K562 (cell line): Measurements from ENCODE around the gene MMGT1. TPM values are rescaled to one million over a fixed set of nuclear protein-coding genes. Genes with fewer than 3 reads are reported as not detected.

Experiments
- ARID1B ChIP-seq: fragments of 450-650 bp; IDR thresholded peaks from 2 replicates; pipeline ENCODE4 v1.6.1; 2016; ENCODE audit warnings: antibody characterized with exemption, mild to moderate bottlenecking, inconsistent platforms
- BCOR ChIP-seq: fragments of 450-650 bp; IDR thresholded peaks from 2 replicates; pipeline ENCODE4 v1.6.1; 2016
- CREM ChIP-seq: IDR thresholded peaks from 2 replicates; pipeline ENCODE4 v1.6.1; 2014; ENCODE audit warnings: antibody characterized with exemption, low read depth
- EGR1 ChIP-seq: fragments of 450-650 bp; conservative IDR thresholded peaks from 2 replicates; pipeline ENCODE4 v1.6.1; 2017; ENCODE audit warnings: mild to moderate bottlenecking
- GMEB1 ChIP-seq: fragments of 250-450 bp; sonication (Bioruptor Pico); IDR thresholded peaks from 2 replicates; pipeline ENCODE4 v1.4.0; 2020; ENCODE audit warnings: mild to moderate bottlenecking
- OTX1 ChIP-seq: fragments of 450-650 bp; formaldehyde crosslinking; IDR thresholded peaks from 2 replicates; pipeline ENCODE4 v1.4.0; 2022; ENCODE audit warnings: mild to moderate bottlenecking
- POLR2G ChIP-seq: fragments of 200-400 bp; formaldehyde crosslinking; IDR thresholded peaks from 2 replicates; pipeline ENCODE4 v1.6.1; 2017; ENCODE audit warnings: low read depth, mild to moderate bottlenecking, antibody characterized with exemption, low read length, moderate library complexity
- RBBP5 ChIP-seq: fragments of 200-600 bp; sonication (generic); IDR thresholded peaks from 2 replicates; pipeline ENCODE4 v1.6.1; 2012; ENCODE audit warnings: borderline replicate concordance, mild to moderate bottlenecking, low read length, control low read depth, inconsistent platforms; ENCODE audit not compliant: insufficient read depth, poor library complexity, severe bottlenecking
- TEAD1 ChIP-seq, 2 experiments: fragments of 450-650 bp in 1 of 2; sonication (generic) in 1 of 2; formaldehyde crosslinking; IDR thresholded peaks; 2 replicates each; pipeline versions ENCODE4 v1.4.0 to v1.8.0; 2020 to 2022; ENCODE audit warnings: mild to moderate bottlenecking in 2 of 2, missing genetic modification reagents in 1 of 2
- TRIM28 ChIP-seq: fragments of 450-650 bp; IDR thresholded peaks from 2 replicates; pipeline ENCODE4 v1.6.1; 2017
- YBX1 ChIP-seq: fragments of 450-650 bp; IDR thresholded peaks from 2 replicates; pipeline ENCODE4 v1.7.1; 2016; ENCODE audit warnings: mild to moderate bottlenecking
- ZNF143 ChIP-seq: sonication (generic); formaldehyde crosslinking; IDR thresholded peaks from 2 replicates; pipeline ENCODE4 v1.9.0; 2022; ENCODE audit warnings: mild to moderate bottlenecking, missing genetic modification reagents
- ZNF224 ChIP-seq: sonication (generic); formaldehyde crosslinking; IDR thresholded peaks from 2 replicates; pipeline ENCODE4 v1.8.0; 2022; ENCODE audit warnings: mild to moderate bottlenecking, missing genetic modification reagents
- polyA plus RNA-seq, 8 experiments: library from polyadenylated mRNA; depleted of rRNA in 4 of 8; stranded (reverse) in 5 of 8; unstranded in 3 of 8; fragments of >200 nt; fragmentation: Nextera tagmentation in 2 of 8; fragmentation: Illumina TruSeq in 1 of 8; extraction: Ambion mirVana in 2 of 8; extraction: Trizol in 1 of 8; gene quantifications; 2 replicates each; pipeline versions ENCODE4 v1.2.1 to v1.2.3, GENCODE V29; 2011 to 2014; ENCODE audit warnings: inconsistent platforms in 1 of 8, missing spikeins in 1 of 8
- total RNA-seq, 7 experiments: library from RNA; depleted of rRNA in 6 of 7; stranded (reverse); fragments of >200 nt in 6 of 7; fragmentation: Illumina TruSeq in 2 of 7; extraction: Trizol in 2 of 7; gene quantifications; 2 replicates each; pipeline versions ENCODE4 v1.2.1 to v1.2.3, GENCODE V29; 2011 to 2021; ENCODE audit warnings: low replicate concordance in 1 of 7
- TF ChIP-seq, protein P1 (sequence below), 2 experiments: fragments of 450-650 bp in 1 of 2; sonication (generic) in 1 of 2; formaldehyde crosslinking in 1 of 2; IDR thresholded peaks; 2 replicates each; pipeline versions ENCODE4 v1.7.1 to v1.9.0; 2016 to 2022; ENCODE audit warnings: inconsistent platforms in 1 of 2, mild to moderate bottlenecking in 1 of 2, missing genetic modification reagents in 1 of 2
- TF ChIP-seq, protein P2 (sequence below): fragments of 450-650 bp; IDR thresholded peaks from 2 replicates; pipeline ENCODE4 v1.6.1; 2016; ENCODE audit warnings: borderline replicate concordance

The MMGT1 gene
- total and polyA plus RNA-seq, 9 of the 15 experiments (the other 6 are each of a cell fraction or from before 2014, with no cell fraction given) = 11.3 to 25.4 (median 22.5) TPM

DNA sequence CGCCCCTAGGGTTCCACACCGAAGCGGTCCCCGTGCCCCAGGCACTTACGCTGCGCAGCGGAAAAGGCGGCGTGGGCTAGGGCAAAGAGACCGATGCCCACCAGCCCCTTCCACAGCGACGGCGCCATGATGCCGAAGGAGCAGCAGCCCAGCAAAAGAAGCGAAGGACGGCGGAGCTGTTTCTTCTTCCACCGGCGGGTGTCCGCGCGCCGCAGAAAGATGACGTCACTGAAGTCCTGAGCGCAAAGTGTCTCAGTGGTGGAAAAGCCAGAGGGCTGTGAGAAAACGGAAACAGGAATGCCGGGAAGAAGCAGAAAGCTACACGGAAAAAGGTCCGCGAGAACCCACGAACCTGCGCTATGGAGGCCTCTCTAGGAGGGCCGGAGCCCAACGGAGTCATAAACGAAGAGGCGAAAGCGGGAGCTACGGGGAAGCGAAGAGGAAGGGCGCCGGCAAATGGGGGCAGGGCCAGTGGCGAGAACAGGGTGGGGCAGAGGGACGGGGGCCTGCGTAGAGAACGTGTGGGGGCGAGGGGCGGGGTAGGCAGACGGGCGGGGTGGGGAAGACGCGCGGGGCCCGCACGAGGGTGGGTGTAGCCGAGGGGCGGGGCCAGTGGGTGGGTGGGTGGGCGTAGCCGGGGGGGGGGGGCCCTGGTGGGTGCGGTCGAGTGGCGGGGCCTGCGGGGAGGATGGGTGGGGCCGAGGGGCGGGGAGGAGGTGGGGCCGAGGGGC, at the start of gene MMGT1 (continued):
- TF ChIP-seq, protein P1, sequence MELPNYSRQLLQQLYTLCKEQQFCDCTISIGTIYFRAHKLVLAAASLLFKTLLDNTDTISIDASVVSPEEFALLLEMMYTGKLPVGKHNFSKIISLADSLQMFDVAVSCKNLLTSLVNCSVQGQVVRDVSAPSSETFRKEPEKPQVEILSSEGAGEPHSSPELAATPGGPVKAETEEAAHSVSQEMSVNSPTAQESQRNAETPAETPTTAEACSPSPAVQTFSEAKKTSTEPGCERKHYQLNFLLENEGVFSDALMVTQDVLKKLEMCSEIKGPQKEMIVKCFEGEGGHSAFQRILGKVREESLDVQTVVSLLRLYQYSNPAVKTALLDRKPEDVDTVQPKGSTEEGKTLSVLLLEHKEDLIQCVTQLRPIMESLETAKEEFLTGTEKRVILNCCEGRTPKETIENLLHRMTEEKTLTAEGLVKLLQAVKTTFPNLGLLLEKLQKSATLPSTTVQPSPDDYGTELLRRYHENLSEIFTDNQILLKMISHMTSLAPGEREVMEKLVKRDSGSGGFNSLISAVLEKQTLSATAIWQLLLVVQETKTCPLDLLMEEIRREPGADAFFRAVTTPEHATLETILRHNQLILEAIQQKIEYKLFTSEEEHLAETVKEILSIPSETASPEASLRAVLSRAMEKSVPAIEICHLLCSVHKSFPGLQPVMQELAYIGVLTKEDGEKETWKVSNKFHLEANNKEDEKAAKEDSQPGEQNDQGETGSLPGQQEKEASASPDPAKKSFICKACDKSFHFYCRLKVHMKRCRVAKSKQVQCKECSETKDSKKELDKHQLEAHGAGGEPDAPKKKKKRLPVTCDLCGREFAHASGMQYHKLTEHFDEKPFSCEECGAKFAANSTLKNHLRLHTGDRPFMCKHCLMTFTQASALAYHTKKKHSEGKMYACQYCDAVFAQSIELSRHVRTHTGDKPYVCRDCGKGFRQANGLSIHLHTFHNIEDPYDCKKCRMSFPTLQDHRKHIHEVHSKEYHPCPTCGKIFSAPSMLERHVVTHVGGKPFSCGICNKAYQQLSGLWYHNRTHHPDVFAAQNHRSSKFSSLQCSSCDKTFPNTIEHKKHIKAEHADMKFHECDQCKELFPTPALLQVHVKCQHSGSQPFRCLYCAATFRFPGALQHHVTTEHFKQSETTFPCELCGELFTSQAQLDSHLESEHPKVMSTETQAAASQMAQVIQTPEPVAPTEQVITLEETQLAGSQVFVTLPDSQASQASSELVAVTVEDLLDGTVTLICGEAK (IDR thresholded peaks at IDR 0.05) = peak; percentile 70
- TF ChIP-seq, protein P1 (CRISPR knock-in tag; IDR thresholded peaks at IDR 0.05) = no peak
- TF ChIP-seq CREM = peak; percentile 96
- TF ChIP-seq ZNF143 = peak; percentile 27; the same call in 1 of the 2 replicates
- no peak for TF ChIP-seq YBX1
- no peak for TF ChIP-seq TEAD1 (CRISPR knock-in tag; IDR thresholded peaks at IDR 0.05)
- TF ChIP-seq EGR1 = peak; percentile 42
- peak; percentile 61 for TF ChIP-seq ARID1B
- TF ChIP-seq ZNF224 (CRISPR knock-in tag) = no peak
- TF ChIP-seq GMEB1 (CRISPR knock-in tag) = peak; percentile 59
- TF ChIP-seq, protein P2, sequence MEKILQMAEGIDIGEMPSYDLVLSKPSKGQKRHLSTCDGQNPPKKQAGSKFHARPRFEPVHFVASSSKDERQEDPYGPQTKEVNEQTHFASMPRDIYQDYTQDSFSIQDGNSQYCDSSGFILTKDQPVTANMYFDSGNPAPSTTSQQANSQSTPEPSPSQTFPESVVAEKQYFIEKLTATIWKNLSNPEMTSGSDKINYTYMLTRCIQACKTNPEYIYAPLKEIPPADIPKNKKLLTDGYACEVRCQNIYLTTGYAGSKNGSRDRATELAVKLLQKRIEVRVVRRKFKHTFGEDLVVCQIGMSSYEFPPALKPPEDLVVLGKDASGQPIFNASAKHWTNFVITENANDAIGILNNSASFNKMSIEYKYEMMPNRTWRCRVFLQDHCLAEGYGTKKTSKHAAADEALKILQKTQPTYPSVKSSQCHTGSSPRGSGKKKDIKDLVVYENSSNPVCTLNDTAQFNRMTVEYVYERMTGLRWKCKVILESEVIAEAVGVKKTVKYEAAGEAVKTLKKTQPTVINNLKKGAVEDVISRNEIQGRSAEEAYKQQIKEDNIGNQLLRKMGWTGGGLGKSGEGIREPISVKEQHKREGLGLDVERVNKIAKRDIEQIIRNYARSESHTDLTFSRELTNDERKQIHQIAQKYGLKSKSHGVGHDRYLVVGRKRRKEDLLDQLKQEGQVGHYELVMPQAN = peak; percentile 88; the same call in 1 of the 2 replicates
- no peak for TF ChIP-seq OTX1
- peak; percentile 51; the same call in 1 of the 2 replicates for TF ChIP-seq TRIM28
- peak; percentile 55; the same call in 1 of the 2 replicates for TF ChIP-seq BCOR
- peak; percentile 94 for TF ChIP-seq RBBP5
- TF ChIP-seq POLR2G = peak; percentile 81
